Stomach (tissue), 9 donors: ENCODE results near the gene ZNF555. TPM values are rescaled to one million over a fixed set of nuclear protein-coding genes. Genes with fewer than 3 reads are reported as not detected.

Source experiments
- DNase-seq, 2 donors: peaks; one replicate each; pipeline versions ENCODE4 v3.0.0 to v3.0.0-alpha.2; 2013 to 2019
- H3K27ac ChIP-seq, 5 donors: fragments of 200-600 bp in 4 of 5; sonication (generic) in 4 of 5; one replicate each; pipeline ENCODE4 v1.5.1; 2013 to 2019; ENCODE audit warnings: mild to moderate bottlenecking in 1 of 5, moderate library complexity in 1 of 5
- H3K27me3 ChIP-seq, 3 donors: fragments of 200-600 bp; sonication (generic); one replicate each; pipeline ENCODE4 v1.5.1; 2017 to 2019; ENCODE audit warnings: mixed run types in 1 of 3
- H3K36me3 ChIP-seq, 4 donors: fragments of 200-600 bp; sonication (generic); 1 replicate in 3 of 4; 2 replicates in 1 of 4; pipeline ENCODE4 v1.5.1; 2016 to 2019
- H3K4me1 ChIP-seq, 4 donors: fragments of 200-600 bp; sonication (generic); one replicate each; pipeline ENCODE4 v1.5.1; 2016 to 2019
- H3K4me3 ChIP-seq, 4 donors: fragments of 200-600 bp; sonication (generic) in 3 of 4; one replicate each; pipeline ENCODE4 v1.5.1; 2016 to 2019; ENCODE audit warnings: mild to moderate bottlenecking in 1 of 4
- H3K9me3 ChIP-seq, 4 donors: fragments of 200-600 bp; sonication (generic); one replicate each; pipeline ENCODE4 v1.5.1; 2016 to 2019
- CTCF ChIP-seq, 7 experiments: fragments of 450-650 bp in 4 of 7; fragments of 200-600 bp in 3 of 7; sonication (generic) in 3 of 7; IDR thresholded peaks; one replicate each; pipeline ENCODE4 v1.5.1; 2016 to 2019; ENCODE audit warnings: antibody characterized with exemption in 7 of 7, control low read depth in 2 of 7, mild to moderate bottlenecking in 1 of 7
- EP300 ChIP-seq: sonication (generic); formaldehyde crosslinking; IDR thresholded peaks from one replicate; pipeline ENCODE4 v1.6.1; 2017; ENCODE audit warnings: antibody characterized with exemption
- POLR2A ChIP-seq, 4 donors: fragments of 450-650 bp; IDR thresholded peaks; one replicate each; pipeline ENCODE4 v1.6.1; 2016; ENCODE audit warnings: antibody characterized with exemption in 4 of 4, control low read depth in 2 of 4, mild to moderate bottlenecking in 1 of 4, moderate library complexity in 1 of 4
- POLR2AphosphoS5 ChIP-seq, 3 donors: sonication (generic); formaldehyde crosslinking; IDR thresholded peaks; one replicate each; pipeline ENCODE4 v1.6.1; 2016; ENCODE audit warnings: antibody characterized with exemption in 3 of 3
- WGBS, 5 donors: extraction: QIAGEN DNeasy Blood & Tissue Kit in 3 of 5; methylation state at CpG; one replicate each; pipeline versions ENCODE4 v1.1.5 to v1.1.7; 2013 to 2018; 5-methylcytosine and 5-hydroxymethylcytosine counted together
- intact Hi-C: fragments of 100-400 bp; cut with DNase I; formaldehyde crosslinking; loops from one replicate; pipeline ENCODE4 v1.15.1; 2023; ENCODE audit warnings: low total_unique reads
- polyA plus RNA-seq, 3 donors: library from polyadenylated mRNA; stranded (reverse); fragments of 200-250 nt; gene quantifications; one replicate each; pipeline ENCODE4 v1.2.3, GENCODE V29; 2013
- total RNA-seq, 5 donors: library from RNA; depleted of rRNA; stranded (reverse); fragments of >200 nt; gene quantifications; one replicate each; pipeline versions ENCODE4 v1.1.0 to v1.2.3, GENCODE V29; 2014 to 2016
- donor health status: healthy with polysubstance abuse.
- donor health status: Bipolar disorder and iron deficiency.
- donor health status: healthy.

Gene ZNF555
- total and polyA plus RNA-seq, 8 donors, result 0.58 to 11.2 (median 2.1) TPM

- no peaks in the 10 kb centered on the region for H3K4me1 ChIP-seq
- H3K4me3 ChIP-seq, result no peak overlapping the region
- no peaks in the 10 kb centered on the region for H3K27me3 ChIP-seq
- whole genome bisulfite sequencing, 5 donors, result 96 to 98% (median 97%) methylated on average over 9 to 12 of the region's 12 CpGs
- no peak for DNase-seq
- H3K9me3 ChIP-seq, result no peaks in the 10 kb centered on the region
- H3K36me3 ChIP-seq, result peaks cover 11 to 89% (median 82%) of the 10 kb centered on the region in 4 donors
- intact Hi-C loops, result no loop called here
- no peak overlapping the region for H3K27ac ChIP-seq
- TF ChIP-seq POLR2A (IDR thresholded peaks at IDR 0.05) (no peak), POLR2AphosphoS5 (IDR thresholded peaks at IDR 0.05) (no peak), EP300 (no peak), CTCF (IDR thresholded peaks at IDR 0.05) (no peak)
Observed at GRCh38 chr19:2793577-2793976, 47.7 kb upstream of the ZNF555 start.

- WGBS, 5 donors, result 86 to 96% (median 91%) methylated on average over 26 to 27 of the region's 27 CpGs
- Histone ChIP-seq H3K27me3 (no peaks in the 10 kb centered on the region), H3K4me3 (no peak overlapping the region), H3K27ac (no peak overlapping the region), H3K4me1 (no peaks in the 10 kb centered on the region), H3K36me3 (peaks cover 23 to 100% (median 95%) of the 10 kb centered on the region in 4 donors), H3K9me3 (no peaks in the 10 kb centered on the region)
- no peak for TF ChIP-seq POLR2AphosphoS5 (IDR thresholded peaks at IDR 0.05)
- no peak for TF ChIP-seq EP300
- TF ChIP-seq CTCF (IDR thresholded peaks at IDR 0.05), result no peak
- TF ChIP-seq POLR2A (IDR thresholded peaks at IDR 0.05), result no peak
- DNase-seq, result no peak
- intact Hi-C loops, result no loop called here
Observed at GRCh38 chr19:2795827-2796658, 45.2 kb upstream of the ZNF555 start.

- no peak for DNase-seq
- Histone ChIP-seq H3K27ac (no peak overlapping the region), H3K4me3 (no peak overlapping the region), H3K27me3 (no peaks in the 10 kb centered on the region), H3K4me1 (peaks cover 0 to 3% (median 0%) of the 10 kb centered on the region in 4 donors), H3K36me3 (peaks cover 23 to 100% (median 94%) of the 10 kb centered on the region in 4 donors), H3K9me3 (no peaks in the 10 kb centered on the region)
- 93 to 96% (median 96%) methylated on average over 21 to 23 of the region's 23 CpGs for WGBS, 5 donors
- no peak for TF ChIP-seq CTCF (IDR thresholded peaks at IDR 0.05)
- no peak for TF ChIP-seq POLR2AphosphoS5 (IDR thresholded peaks at IDR 0.05)
- TF ChIP-seq EP300, result no peak
- no peak for TF ChIP-seq POLR2A (IDR thresholded peaks at IDR 0.05)
- intact Hi-C loops, result no loop called here
Observed at GRCh38 chr19:2796659-2797266, 44.5 kb upstream of the ZNF555 start.

GRCh38 chr19:2797280-2797679 lies 44.0 kb upstream of the ZNF555 start:
- Histone ChIP-seq H3K4me3 (no peak overlapping the region), H3K4me1 (peaks cover 0 to 3% (median 0%) of the 10 kb centered on the region in 4 donors), H3K27ac (no peak overlapping the region), H3K9me3 (no peaks in the 10 kb centered on the region), H3K36me3 (peaks cover 23 to 98% (median 92%) of the 10 kb centered on the region in 4 donors), H3K27me3 (no peaks in the 10 kb centered on the region)
- intact Hi-C loops, result no loop called here
- DNase-seq, result no peak
- TF ChIP-seq EP300, result no peak
- TF ChIP-seq CTCF (IDR thresholded peaks at IDR 0.05), result no peak
- no peak for TF ChIP-seq POLR2AphosphoS5 (IDR thresholded peaks at IDR 0.05)
- no peak for TF ChIP-seq POLR2A (IDR thresholded peaks at IDR 0.05)
- WGBS, 5 donors, result 92 to 97% (median 95%) methylated on average over 15 of the region's 15 CpGs
